Retinal pigment epithelial cell (primary cell): ENCODE measurements around the gene UBE2B.

ENCODE experiments used
- DNase-seq: peaks from one replicate; pipeline ENCODE4 v3.0.0-alpha.2; 2010; ENCODE audit warnings: low read depth
- H3K4me3 ChIP-seq: 2 replicates; pipeline ENCODE4 v1.5.1; 2011; ENCODE audit warnings: mild to moderate bottlenecking, low read length, control low read depth, moderate library complexity
- CTCF ChIP-seq: conservative IDR thresholded peaks from 2 replicates; pipeline ENCODE4 v1.5.1; 2011; ENCODE audit warnings: low read depth, low read length, control low read depth, inconsistent platforms

Gene UBE2B

DNA sequence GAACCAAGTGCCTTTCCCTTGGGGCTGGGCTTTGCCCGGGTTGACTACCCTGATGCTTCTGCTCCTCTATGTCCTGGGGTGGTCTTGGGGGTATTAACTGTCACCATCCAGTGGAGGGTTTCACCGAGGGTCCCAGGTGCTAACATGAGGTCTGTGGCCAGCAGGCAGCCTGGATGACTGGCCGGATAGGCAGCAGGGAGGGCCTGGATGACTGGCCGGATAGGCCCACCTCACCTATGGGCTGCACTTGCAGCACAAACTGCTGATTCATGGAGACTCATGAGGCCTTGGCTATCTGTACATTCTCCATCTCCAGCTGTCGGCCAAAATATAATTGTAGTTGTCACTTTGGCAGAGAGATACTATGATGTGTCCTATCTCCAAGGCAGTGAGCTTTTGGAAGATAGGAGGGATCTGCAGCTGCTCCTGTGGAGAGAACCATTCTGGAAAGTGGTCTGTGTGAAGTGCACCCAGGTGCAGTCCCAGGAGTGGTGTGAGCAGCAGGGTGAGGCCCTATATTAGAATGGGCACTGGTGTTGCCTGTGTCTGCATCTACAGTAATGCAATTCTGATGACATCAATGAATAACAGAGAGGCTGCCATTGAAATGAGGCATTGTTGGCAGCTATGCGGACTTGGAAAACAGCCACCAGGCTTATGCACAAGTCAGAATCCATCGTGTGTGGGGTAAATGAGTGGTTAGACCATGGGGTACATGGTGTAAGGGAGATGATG lies 66.6 kb downstream of the UBE2B start:
- no peak overlapping the region for H3K4me3 ChIP-seq
- TF ChIP-seq CTCF = no peak
- DNase-seq = peak; percentile 45

DNA sequence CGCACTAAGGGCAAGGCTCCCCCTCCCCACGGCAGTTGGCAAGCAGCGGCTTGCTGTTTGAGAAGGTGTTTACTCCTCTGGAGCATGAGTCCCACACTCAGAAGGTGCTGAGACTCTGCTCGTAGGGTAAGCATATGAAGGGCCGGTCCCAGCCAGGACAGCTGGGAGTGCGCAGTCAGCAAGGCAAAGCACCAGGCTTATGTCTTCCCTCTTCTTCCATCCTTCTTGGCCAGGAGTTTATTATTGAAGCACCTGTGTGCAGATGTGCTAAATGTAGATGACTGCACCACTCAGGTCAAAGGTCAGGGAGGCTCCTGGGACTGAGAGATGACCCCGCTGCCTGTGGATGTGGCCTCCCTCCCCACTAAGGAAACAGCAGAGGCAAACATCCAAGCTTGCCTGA lies 67.4 kb downstream of the UBE2B start:
- no peak overlapping the region for H3K4me3 ChIP-seq
- no peak for DNase-seq
- no peak for TF ChIP-seq CTCF

DNA sequence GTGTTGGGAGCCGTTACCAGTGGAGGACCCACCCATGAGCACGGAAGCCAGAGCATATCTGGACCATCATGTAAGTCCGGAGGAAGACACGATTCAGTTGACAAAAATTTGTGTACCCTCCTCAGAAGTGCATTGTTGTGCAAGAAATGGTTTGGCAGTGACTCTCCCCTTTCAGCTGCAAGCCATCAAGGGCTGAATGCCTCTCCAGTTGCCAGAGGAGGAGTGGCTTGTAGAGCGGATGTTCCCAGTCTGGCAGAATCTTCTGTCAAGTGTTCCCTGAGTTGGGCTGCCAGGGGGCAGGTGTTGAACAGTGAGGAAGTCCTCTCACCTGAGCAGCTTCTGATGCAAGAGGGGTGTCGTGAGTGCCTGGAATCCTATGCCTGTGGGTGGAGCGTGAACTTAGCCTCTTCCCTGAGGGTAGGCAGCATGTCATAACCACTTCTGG lies 67.9 kb downstream of the UBE2B start:
- TF ChIP-seq CTCF = no peak
- no peak overlapping the region for H3K4me3 ChIP-seq
- DNase-seq = no peak

- H3K4me3 ChIP-seq = no peak overlapping the region
- DNase-seq = no peak
- no peak for TF ChIP-seq CTCF
Measured at GRCh38 chr5:134440201-134440755, 68.9 kb downstream of the UBE2B start.
